ENCODE measurements around the gene MAP4K2. TPM values are rescaled to one million over a fixed set of nuclear protein-coding genes. Genes with fewer than 3 reads are reported as not detected.
A peak's percentile ranks its signal among the peaks of the same experiment; 100 is the strongest.

The MAP4K2 gene
- 10 to 100 TPM; 35.5 to 77.8 (median 37.5) TPM for total RNA-seq

- intact Hi-C loops (cut with DNase I) = no loop called here
- peak; percentile 89 to 90 for DNase-seq
- H3K4me1 ChIP-seq = peaks cover 6 to 21% of the 10 kb centered on the region in 2 donors
- H3K36me3 ChIP-seq = peaks cover 10 to 17% of the 10 kb centered on the region in 2 donors
- no peaks in the 10 kb centered on the region for H3K9me3 ChIP-seq
- WGBS, 2 donors = 1 to 2% methylated on average over 20 to 32 of the region's 58 CpGs
- peak within 1 kb of the TSS; percentile 79 to 90 (median 89) for H3K27ac ChIP-seq
- no peaks in the 10 kb centered on the region for H3K27me3 ChIP-seq
- peak within 1 kb of the TSS in 2 of 3 donors; percentile 49 to 60 for H3K4me3 ChIP-seq (replicated peaks in 1 of 3)
- TF ChIP-seq POLR2A (IDR thresholded peaks at IDR 0.05) = peak in 1 of 2 donors; percentile 35
- TF ChIP-seq, protein P1, sequence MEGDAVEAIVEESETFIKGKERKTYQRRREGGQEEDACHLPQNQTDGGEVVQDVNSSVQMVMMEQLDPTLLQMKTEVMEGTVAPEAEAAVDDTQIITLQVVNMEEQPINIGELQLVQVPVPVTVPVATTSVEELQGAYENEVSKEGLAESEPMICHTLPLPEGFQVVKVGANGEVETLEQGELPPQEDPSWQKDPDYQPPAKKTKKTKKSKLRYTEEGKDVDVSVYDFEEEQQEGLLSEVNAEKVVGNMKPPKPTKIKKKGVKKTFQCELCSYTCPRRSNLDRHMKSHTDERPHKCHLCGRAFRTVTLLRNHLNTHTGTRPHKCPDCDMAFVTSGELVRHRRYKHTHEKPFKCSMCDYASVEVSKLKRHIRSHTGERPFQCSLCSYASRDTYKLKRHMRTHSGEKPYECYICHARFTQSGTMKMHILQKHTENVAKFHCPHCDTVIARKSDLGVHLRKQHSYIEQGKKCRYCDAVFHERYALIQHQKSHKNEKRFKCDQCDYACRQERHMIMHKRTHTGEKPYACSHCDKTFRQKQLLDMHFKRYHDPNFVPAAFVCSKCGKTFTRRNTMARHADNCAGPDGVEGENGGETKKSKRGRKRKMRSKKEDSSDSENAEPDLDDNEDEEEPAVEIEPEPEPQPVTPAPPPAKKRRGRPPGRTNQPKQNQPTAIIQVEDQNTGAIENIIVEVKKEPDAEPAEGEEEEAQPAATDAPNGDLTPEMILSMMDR (IDR thresholded peaks at IDR 0.05) = peak in 3 of 6 experiments; percentile 12 to 29 (median 24)
Observed at GRCh38 chr11:64803158-64803845, at the start of gene MAP4K2. TSS of gene MAP4K2 (minus strand) at chr11:64803214. CDS start at chr11:64803149, 65 bp downstream.

DNA sequence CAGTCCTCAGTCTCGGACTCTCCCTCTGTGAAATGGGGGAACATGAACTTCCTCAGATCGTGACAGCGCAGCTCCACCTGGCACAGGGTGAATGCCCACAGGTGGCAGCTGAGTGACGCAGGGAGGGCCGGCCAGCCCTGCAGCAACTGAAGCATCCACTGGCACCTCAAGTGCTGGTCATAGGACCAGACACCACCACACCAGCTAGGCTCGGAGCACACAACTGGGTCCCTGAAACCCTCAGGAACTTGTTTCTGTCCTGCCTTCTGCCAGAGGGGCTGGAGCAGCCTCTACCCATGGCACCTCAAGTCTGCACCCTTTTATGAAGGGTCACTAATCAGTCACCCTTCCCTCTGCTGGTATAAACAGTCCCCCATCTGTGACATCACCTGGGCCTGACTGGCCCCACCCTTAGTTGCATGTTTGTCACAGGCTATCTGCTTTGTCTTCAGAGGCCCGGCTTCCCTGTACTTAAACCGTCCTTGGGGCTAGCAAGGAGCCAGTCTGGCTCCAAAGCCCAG, 48.9 kb upstream of the MAP4K2 start:
- TF ChIP-seq POLR2A (IDR thresholded peaks at IDR 0.05) = no peak
- TF ChIP-seq, protein P1 (IDR thresholded peaks at IDR 0.05) = no peak
- no peaks in the 10 kb centered on the region for H3K9me3 ChIP-seq
- no peaks in the 10 kb centered on the region for H3K27me3 ChIP-seq
- DNase-seq = no peak
- intact Hi-C loops (cut with DNase I) = no loop called here
- H3K4me1 ChIP-seq = peaks cover 4 to 29% of the 10 kb centered on the region in 2 donors
- H3K4me3 ChIP-seq (replicated peaks in 1 of 3) = no peak overlapping the region
- no peak overlapping the region for H3K27ac ChIP-seq
- H3K36me3 ChIP-seq = peaks cover 12 to 18% of the 10 kb centered on the region in 2 donors
- 86 to 96% methylated on average over 5 to 8 of the region's 8 CpGs for WGBS, 2 donors

- DNase-seq = no peak
- Histone ChIP-seq H3K36me3 (peaks cover 12 to 18% of the 10 kb centered on the region in 2 donors), H3K9me3 (no peaks in the 10 kb centered on the region), H3K27ac (no peak overlapping the region), H3K4me3 (replicated peaks in 1 of 3) (no peak overlapping the region), H3K27me3 (no peaks in the 10 kb centered on the region), H3K4me1 (peaks cover 4 to 21% of the 10 kb centered on the region in 2 donors)
- no peak for TF ChIP-seq POLR2A (IDR thresholded peaks at IDR 0.05)
- TF ChIP-seq, protein P1 (IDR thresholded peaks at IDR 0.05) = no peak
- intact Hi-C loops (cut with DNase I) = no loop called here
- WGBS, 2 donors = 40 to 74% methylated on average over 1 to 12 of the region's 13 CpGs
Observed at GRCh38 chr11:64850979-64851567, 48.1 kb upstream of the MAP4K2 start.

- peaks cover 12 to 18% of the 10 kb centered on the region in 2 donors for H3K36me3 ChIP-seq
- H3K4me1 ChIP-seq = peaks cover 3 to 8% of the 10 kb centered on the region in 2 donors
- no peak overlapping the region for H3K27ac ChIP-seq
- intact Hi-C loops (cut with DNase I) = loop anchor here (10.0 kb wide), 1 partner anchor 175 kb away; the partner anchor contains the start of gene SNX15
- no peak overlapping the region for H3K4me3 ChIP-seq (replicated peaks in 1 of 3)
- WGBS, 2 donors = 87 to 93% methylated on average over 15 to 19 of the region's 19 CpGs
- no peak for TF ChIP-seq POLR2A (IDR thresholded peaks at IDR 0.05)
- TF ChIP-seq, protein P1 (IDR thresholded peaks at IDR 0.05) = no peak
- DNase-seq = no peak
- no peaks in the 10 kb centered on the region for H3K27me3 ChIP-seq
- no peaks in the 10 kb centered on the region for H3K9me3 ChIP-seq
Observed at GRCh38 chr11:64849598-64850356, 46.8 kb upstream of the MAP4K2 start.
